ENCODE measurements around the gene IRAK2.

DNA sequence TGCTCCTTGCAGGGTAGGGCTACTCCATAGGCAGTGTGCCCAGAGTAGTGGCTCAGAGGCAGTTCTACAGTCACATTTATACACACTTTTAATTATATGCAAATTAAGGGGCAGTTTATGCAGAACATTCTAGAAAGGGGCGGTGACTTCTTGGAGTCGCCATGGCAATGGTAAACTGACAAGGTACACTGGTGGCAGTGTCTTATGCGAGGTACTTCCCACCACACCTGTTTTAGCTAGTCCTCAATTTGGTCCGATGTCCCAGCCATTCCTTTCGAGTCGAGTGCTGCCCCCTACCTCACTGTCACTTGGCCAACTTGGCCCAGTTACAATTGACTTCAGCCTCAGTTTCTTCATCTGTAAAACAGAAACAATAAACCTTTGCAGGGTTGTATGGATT, 3.8 kb upstream of the IRAK2 start:
- TF ChIP-seq POLR2A (IDR thresholded peaks at IDR 0.05; ENCODE audit: low read depth, low read length) (no peak), POLR2AphosphoS5 (IDR thresholded peaks at IDR 0.05; ENCODE audit: low read depth, low read length) (no peak)

All from GM12891 (cell line).